GM10847 (cell line): ENCODE results near the gene USP15.

ENCODE experiments used
- POLR2A ChIP-seq: IDR thresholded peaks from 2 replicates; pipeline ENCODE4 v1.6.1; 2011; ENCODE audit not compliant: insufficient read length; ENCODE audit errors: extremely low read depth

USP15 gene

GRCh38 chr12:62320054-62320453 is 59.9 kb downstream of the USP15 start:
- TF ChIP-seq POLR2A, result no peak

DNA sequence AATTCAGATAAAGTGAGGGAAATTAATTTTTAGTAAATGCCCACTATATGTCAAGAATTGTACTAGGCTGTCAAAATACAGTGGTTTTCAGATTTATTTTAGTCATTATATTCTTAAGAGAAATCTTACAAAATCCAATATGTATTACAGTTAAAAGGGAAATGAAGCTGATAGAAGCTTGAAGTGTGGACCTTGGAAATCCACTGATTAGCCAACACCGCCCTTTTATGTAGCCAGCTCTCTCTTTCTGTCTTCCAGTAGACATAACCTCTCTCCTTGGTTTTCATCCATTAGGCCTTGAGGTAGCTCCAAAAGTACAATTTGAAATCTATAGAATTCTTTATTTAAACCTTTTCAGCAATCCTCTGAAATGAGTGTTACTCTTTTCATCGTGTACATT is 63.2 kb downstream of the USP15 start:
- TF ChIP-seq POLR2A, result no peak

DNA sequence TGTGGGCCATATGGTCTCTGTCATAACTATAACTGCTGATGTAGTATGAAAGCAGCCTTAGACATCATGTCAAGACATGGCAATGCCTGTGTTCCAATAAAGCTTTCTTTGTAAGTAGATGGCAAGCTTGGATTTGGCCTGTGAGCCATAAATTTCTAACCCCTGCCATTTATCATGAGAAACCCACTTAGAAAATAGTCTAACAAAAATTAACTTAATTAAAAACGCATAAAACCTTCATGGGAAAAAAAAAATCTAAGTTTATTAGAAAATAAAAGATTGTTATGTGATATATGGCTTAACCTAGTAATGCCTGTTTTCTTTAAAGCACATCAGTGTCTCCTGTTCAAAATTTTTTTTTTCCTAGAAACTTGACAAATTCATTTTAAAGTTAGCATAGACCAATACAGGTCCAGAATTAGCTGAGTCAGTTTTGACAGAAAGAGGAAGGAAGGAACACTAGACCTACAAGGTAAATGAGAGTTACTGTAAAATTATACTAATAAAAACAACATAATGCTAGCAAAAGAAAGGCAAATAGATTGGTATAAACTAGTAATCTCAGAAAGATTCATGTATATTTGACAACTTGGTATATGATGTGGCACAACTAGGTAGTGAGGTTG is 68.2 kb downstream of the USP15 start:
- TF ChIP-seq POLR2A, result no peak

DNA sequence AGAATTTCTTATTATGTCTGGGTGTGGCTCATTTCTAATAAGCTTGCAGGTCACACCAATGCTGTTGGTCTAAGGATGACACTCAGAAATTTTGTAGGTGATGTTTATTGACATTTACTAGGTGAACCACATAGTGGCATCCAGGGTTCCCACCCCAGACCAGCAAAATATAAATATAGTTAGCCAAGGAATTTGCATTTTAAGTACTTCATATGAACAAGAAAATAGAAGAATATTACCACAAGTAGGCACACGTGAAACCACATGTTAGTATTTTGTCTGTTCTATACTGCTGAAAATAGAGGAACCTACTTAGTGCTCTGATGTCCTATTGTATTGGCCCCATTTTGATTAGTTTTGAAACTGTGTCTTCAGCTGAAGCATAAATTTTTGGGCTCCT is 71.1 kb downstream of the USP15 start:
- TF ChIP-seq POLR2A, result no peak

DNA sequence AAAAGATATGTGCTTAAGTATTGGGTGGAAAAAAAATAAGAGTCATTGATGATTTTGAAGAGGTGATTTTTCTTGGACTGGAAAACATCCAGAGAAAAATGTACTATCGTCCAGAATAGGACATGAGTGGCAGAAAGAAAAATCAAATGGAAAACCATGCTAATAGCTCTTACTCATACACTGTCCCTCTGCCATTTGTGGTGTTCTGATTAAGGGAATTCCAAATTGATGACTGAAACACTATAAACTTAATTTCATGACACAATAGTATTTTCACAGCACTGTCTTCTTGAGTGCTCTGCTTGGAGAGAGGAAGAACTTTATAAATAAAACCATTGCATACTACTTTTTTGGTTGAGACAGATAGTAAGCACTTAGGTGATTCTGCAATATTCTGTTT is 72.4 kb downstream of the USP15 start:
- TF ChIP-seq POLR2A, result no peak

GRCh38 chr12:62335057-62335456 is 74.9 kb downstream of the USP15 start:
- TF ChIP-seq POLR2A, result no peak

DNA sequence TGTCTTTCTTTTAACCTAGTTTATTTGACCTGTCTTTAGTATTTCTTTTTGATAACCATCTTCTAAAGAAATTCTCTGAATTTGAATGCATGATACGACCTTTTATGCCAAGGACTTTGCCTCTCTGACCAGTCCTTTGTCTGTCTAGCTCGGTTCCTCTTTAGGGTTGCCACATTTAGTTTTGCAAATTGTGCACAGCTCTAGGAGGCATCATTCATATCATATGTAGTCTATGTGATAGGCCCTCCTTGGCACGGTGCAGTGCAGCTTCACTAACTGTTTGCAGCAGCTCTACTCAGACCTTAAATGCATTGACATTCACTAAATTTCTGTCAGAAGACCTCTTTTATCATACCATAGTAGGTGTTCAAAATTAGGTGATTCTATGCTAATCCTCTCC is 75.6 kb downstream of the USP15 start:
- no peak for TF ChIP-seq POLR2A

GRCh38 chr12:62345667-62346066 is 85.5 kb downstream of the USP15 start:
- no peak for TF ChIP-seq POLR2A

- TF ChIP-seq POLR2A, result no peak
Measured at GRCh38 chr12:62346817-62347216, 86.6 kb downstream of the USP15 start.

DNA sequence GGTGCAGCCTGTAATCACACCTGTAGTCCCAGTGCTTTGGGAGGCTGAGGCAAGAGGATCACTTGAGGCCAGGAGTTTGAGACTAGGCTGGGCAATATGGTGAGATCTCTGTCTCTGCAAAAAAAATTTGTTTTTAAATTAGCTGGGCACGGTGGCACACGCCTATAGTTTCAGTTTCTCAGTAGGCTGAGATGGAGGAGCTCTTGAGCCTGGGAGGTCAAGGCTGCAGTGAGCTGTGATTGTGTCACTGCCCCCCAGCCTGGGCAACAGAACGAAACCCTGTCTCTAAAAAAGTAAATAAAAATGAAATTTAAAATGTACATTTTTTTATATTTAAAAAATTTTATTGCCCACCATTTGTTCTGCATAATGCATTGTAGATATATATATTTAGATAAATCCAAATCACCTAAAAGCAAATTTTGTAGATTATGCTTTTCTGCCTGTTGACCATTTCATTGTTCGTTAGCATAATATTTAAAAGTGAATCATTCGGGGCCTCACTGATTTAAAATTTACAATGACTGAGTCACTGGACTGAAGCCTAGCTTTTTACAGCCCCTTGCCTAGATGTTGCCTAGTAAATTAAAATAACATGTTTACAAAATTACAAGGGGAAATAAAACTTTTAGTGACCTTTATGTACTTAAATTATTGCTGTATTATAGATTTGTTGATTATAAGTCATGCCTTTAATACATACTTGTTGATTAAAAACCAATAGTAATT is 87.9 kb downstream of the USP15 start:
- TF ChIP-seq POLR2A, result no peak

GRCh38 chr12:62350554-62350953 is 90.3 kb downstream of the USP15 start:
- TF ChIP-seq POLR2A, result no peak

- no peak for TF ChIP-seq POLR2A
Measured at GRCh38 chr12:62351326-62351725, 91.1 kb downstream of the USP15 start.

DNA sequence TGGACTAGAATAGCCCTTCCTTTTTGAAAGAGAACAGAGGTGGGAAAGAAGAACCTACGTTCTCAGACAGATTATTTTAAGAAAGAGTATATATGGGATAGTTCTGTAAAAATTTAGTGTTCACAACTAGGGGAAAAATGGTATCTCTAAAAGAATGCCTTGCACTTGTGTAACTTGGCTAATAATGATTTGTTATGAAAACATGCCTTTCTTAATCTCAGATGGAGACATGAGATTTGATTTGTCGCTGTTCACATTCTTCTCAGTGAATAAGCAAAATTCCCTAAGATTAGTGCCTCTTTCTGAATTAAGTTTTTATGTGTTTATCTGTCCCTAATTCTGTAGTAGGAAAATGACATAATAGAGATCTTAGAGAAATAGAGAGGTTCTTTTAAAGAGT is 100.8 kb downstream of the USP15 start:
- TF ChIP-seq POLR2A, result no peak

GRCh38 chr12:62363506-62363905 is 103.3 kb downstream of the USP15 start:
- TF ChIP-seq POLR2A, result no peak

GRCh38 chr12:62370189-62370588 is 110.0 kb downstream of the USP15 start:
- no peak for TF ChIP-seq POLR2A

- no peak for TF ChIP-seq POLR2A
Measured at GRCh38 chr12:62371661-62372060, 111.5 kb downstream of the USP15 start.

DNA sequence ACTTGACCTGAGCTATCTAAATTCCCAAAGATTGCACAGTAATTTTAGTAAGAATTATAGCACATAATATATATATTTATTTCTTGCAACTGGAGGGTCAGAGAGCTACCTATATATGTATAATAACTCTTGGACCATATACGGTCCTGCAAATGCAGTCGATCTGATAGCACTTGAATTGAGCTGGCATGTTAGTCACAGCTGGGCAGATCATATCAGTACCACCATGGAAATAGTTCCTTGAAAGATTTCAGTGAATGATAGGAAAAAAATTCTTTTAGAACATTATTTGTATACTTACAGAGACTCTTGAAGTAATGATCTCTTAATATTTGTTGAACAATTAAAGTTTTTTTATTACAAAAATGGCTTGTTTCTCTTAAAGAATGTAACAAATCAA is 111.9 kb downstream of the USP15 start:
- no peak for TF ChIP-seq POLR2A

GRCh38 chr12:62372825-62373224 is 112.6 kb downstream of the USP15 start:
- no peak for TF ChIP-seq POLR2A

- no peak for TF ChIP-seq POLR2A
Measured at GRCh38 chr12:62375603-62376002, 115.4 kb downstream of the USP15 start.
